Endodermal cell (in vitro differentiated cells): ENCODE data around the gene ANKRD10. TPM values are rescaled to one million over a fixed set of nuclear protein-coding genes. Genes with fewer than 3 reads are reported as not detected.
A peak's percentile ranks its signal among the peaks of the same experiment; 100 is the strongest.

ENCODE experiments used
- DNase-seq: peaks from one replicate; pipeline ENCODE4 v3.0.0-alpha.2; 2017
- H3K27ac ChIP-seq: 2 replicates; pipeline ENCODE4 v1.5.1; 2013; ENCODE audit warnings: mild to moderate bottlenecking, low read depth, low read length, moderate library complexity
- H3K27me3 ChIP-seq: 2 replicates; pipeline ENCODE4 v1.6.1; 2013; ENCODE audit warnings: mild to moderate bottlenecking, low read length, moderate library complexity; ENCODE audit not compliant: insufficient read depth, control insufficient read depth, poor library complexity, severe bottlenecking
- H3K36me3 ChIP-seq: 2 replicates; pipeline ENCODE4 v1.7.0; 2013; ENCODE audit warnings: mild to moderate bottlenecking, low read length, moderate library complexity; ENCODE audit not compliant: control insufficient read depth, insufficient read depth
- H3K4me1 ChIP-seq: one replicate; pipeline ENCODE4 v1.7.0; 2013; ENCODE audit warnings: low read length; ENCODE audit not compliant: control insufficient read depth, insufficient read depth
- H3K4me3 ChIP-seq: 2 replicates; pipeline ENCODE4 v1.5.1; 2013; ENCODE audit warnings: mild to moderate bottlenecking, low read length, moderate library complexity
- H3K9ac ChIP-seq: 2 replicates; pipeline ENCODE4 v1.6.1; 2013; ENCODE audit warnings: mild to moderate bottlenecking, low read length, moderate library complexity; ENCODE audit not compliant: poor library complexity, severe bottlenecking; ENCODE audit errors: extremely low read depth
- H3K9me3 ChIP-seq: 2 replicates; pipeline ENCODE4 v1.6.1; 2013; ENCODE audit warnings: mild to moderate bottlenecking, low read length, moderate library complexity; ENCODE audit not compliant: control insufficient read depth
- H3K27ac Mint-ChIP-seq: 2 replicates; pipeline ENCODE4 v1.8.0; 2020; ENCODE audit warnings: mixed read lengths
- H3K27me3 Mint-ChIP-seq: 2 replicates; pipeline ENCODE4 v1.8.0; 2021; ENCODE audit warnings: mild to moderate bottlenecking, mixed read lengths; ENCODE audit not compliant: insufficient read depth
- H3K36me3 Mint-ChIP-seq: 2 replicates; pipeline ENCODE4 v1.8.0; 2020; ENCODE audit warnings: low read depth, mixed read lengths
- H3K4me1 Mint-ChIP-seq: 2 replicates; pipeline ENCODE4 v1.8.0; 2020; ENCODE audit warnings: mixed read lengths
- H3K4me3 Mint-ChIP-seq: 2 replicates; pipeline ENCODE4 v1.8.0; 2020; ENCODE audit warnings: mild to moderate bottlenecking, moderate library complexity, mixed read lengths
- H3K9me3 Mint-ChIP-seq: 2 replicates; pipeline ENCODE4 v1.8.0; 2020; ENCODE audit warnings: mild to moderate bottlenecking, mixed read lengths
- CTCF ChIP-seq: fragments of 200-600 bp; sonication (generic); conservative IDR thresholded peaks from 2 replicates; pipeline ENCODE4 v1.5.0; 2021; ENCODE audit warnings: antibody characterized with exemption, mild to moderate bottlenecking
- WGBS, 2 experiments: methylation state at CpG; one replicate each; pipeline versions ENCODE4 v1.1.5 to v1.1.7; 2013; ENCODE audit warnings: missing lambda C conversion rate in 2 of 2, mixed read lengths in 1 of 2; ENCODE audit not compliant: insufficient coverage in 1 of 2, insufficient read length in 1 of 2; 5-methylcytosine and 5-hydroxymethylcytosine counted together
- total RNA-seq, 2 donors: library from RNA; stranded (reverse); fragmentation: NEBNext Ultra II Directional in 1 of 2; extraction: Animal tissue kit (Norgen Biotek cat#: 25700) in 1 of 2; gene quantifications; 2 replicates in 1 of 2; 3 replicates in 1 of 2; pipeline ENCODE4 v1.2.1, GENCODE V29; 2021

ANKRD10 gene
- total RNA-seq, 2 donors from 2014 or later = 148 to 182 TPM

- Histone ChIP-seq H3K4me1 (no peaks in the 10 kb centered on the region), H3K9ac (no peak overlapping the region), H3K36me3 (no peaks in the 10 kb centered on the region), H3K27me3 (no peaks in the 10 kb centered on the region), H3K4me3 (no peak overlapping the region), H3K27ac (no peak overlapping the region), H3K9me3 (no peaks in the 10 kb centered on the region)
- H3K27ac Mint-ChIP-seq = no peak overlapping the region
- H3K27me3 Mint-ChIP-seq = peaks cover 18% of the 10 kb centered on the region
- no peaks in the 10 kb centered on the region for H3K36me3 Mint-ChIP-seq
- H3K4me1 Mint-ChIP-seq = peaks cover 4% of the 10 kb centered on the region
- no peak for TF ChIP-seq CTCF
- 85 to 86% methylated on average over 11 to 13 of the region's 13 CpGs for WGBS, 2 experiments
- no peak overlapping the region for H3K4me3 Mint-ChIP-seq
- no peaks in the 10 kb centered on the region for H3K9me3 Mint-ChIP-seq
- DNase-seq = peak; percentile 49
These were observed 42.7 kb downstream of the ANKRD10 start for GRCh38 chr13:110872034-110872767.

DNA sequence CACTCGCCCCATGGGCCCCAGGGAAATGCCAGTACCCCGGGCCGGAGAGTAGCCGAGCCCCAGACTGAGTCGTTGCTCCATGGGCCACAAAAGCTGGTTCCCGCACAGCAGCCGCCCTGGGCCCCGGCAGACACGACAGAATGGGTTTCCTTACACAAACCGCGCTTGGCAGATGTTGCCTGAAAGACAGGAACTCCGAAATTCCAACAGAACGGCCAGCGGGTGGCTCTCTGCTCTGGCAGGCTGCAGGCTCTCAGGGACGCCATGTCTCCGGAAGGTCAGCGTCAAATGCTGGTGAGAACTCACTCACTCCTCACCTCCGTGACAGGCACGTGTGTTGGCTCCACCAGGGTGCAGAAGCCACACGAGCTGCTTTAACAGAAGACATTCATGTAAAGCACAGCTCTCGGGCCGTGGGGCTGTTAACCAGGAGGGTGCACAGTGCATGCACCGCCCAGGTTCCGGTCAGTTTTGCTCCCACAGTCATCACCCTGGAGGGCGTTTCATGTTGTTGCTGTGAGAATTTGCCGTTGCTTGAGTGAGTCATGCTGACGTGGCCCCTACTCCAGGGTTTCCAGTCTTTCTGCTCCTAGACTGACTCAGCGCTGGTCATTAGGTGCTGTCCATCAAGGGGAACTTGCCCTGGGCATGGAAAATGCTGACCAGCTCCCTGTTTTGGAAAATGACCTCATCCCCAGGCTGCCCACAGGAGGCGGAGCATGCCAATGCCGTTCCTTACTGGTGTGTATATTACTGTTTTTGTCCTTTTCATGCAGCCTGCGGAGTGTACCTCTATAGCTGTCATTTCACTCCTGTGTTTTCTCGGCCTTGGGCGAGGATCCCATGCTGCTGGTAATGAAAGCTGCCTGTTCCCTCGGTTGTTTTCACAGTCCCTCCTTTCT is 44.8 kb downstream of the ANKRD10 start:
- no peaks in the 10 kb centered on the region for H3K27me3 ChIP-seq
- no peaks in the 10 kb centered on the region for H3K36me3 Mint-ChIP-seq
- TF ChIP-seq CTCF = no peak
- no peaks in the 10 kb centered on the region for H3K9me3 Mint-ChIP-seq
- no peak overlapping the region for H3K27ac Mint-ChIP-seq
- no peak overlapping the region for H3K4me3 Mint-ChIP-seq
- no peak overlapping the region for H3K4me3 ChIP-seq
- H3K4me1 Mint-ChIP-seq = peaks cover 10% of the 10 kb centered on the region
- DNase-seq = peak; percentile 80
- H3K27me3 Mint-ChIP-seq = peaks cover 18% of the 10 kb centered on the region
- H3K4me1 ChIP-seq = no peaks in the 10 kb centered on the region
- H3K9ac ChIP-seq = no peak overlapping the region
- 63 to 73% methylated on average over 22 to 34 of the region's 34 CpGs for WGBS, 2 experiments
- H3K36me3 ChIP-seq = no peaks in the 10 kb centered on the region
- peak overlapping the region; percentile 79 for H3K27ac ChIP-seq
- no peaks in the 10 kb centered on the region for H3K9me3 ChIP-seq

- Histone ChIP-seq H3K27me3 (no peaks in the 10 kb centered on the region), H3K4me1 (no peaks in the 10 kb centered on the region), H3K4me3 (no peak overlapping the region), H3K9me3 (no peaks in the 10 kb centered on the region), H3K27ac (peak overlapping the region; percentile 79), H3K36me3 (no peaks in the 10 kb centered on the region), H3K9ac (no peak overlapping the region)
- Mint-ChIP-seq H3K4me1 (peaks cover 6% of the 10 kb centered on the region), H3K4me3 (no peak overlapping the region), H3K36me3 (no peaks in the 10 kb centered on the region), H3K27ac (no peak overlapping the region), H3K27me3 (peaks cover 18% of the 10 kb centered on the region), H3K9me3 (no peaks in the 10 kb centered on the region)
- WGBS, 2 experiments = 90 to 92% methylated on average over 13 to 22 of the region's 22 CpGs
- peak; percentile 55 for DNase-seq
- TF ChIP-seq CTCF = no peak
These were observed 45.6 kb downstream of the ANKRD10 start for GRCh38 chr13:110869231-110869804.
